ENCODE measurements around the gene TCERG1L.

- TF ChIP-seq, protein P1, sequence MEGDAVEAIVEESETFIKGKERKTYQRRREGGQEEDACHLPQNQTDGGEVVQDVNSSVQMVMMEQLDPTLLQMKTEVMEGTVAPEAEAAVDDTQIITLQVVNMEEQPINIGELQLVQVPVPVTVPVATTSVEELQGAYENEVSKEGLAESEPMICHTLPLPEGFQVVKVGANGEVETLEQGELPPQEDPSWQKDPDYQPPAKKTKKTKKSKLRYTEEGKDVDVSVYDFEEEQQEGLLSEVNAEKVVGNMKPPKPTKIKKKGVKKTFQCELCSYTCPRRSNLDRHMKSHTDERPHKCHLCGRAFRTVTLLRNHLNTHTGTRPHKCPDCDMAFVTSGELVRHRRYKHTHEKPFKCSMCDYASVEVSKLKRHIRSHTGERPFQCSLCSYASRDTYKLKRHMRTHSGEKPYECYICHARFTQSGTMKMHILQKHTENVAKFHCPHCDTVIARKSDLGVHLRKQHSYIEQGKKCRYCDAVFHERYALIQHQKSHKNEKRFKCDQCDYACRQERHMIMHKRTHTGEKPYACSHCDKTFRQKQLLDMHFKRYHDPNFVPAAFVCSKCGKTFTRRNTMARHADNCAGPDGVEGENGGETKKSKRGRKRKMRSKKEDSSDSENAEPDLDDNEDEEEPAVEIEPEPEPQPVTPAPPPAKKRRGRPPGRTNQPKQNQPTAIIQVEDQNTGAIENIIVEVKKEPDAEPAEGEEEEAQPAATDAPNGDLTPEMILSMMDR (IDR thresholded peaks at IDR 0.05): no peak
- TF ChIP-seq POLR2A (IDR thresholded peaks at IDR 0.05): no peak
Observed at GRCh38 chr10:131249955-131250344, 61.6 kb downstream of the TCERG1L start.

Data from body of pancreas (tissue), 4 donors.